WI38 (cell line): ENCODE measurements around the gene PIERCE2.

Experiments
- H3K4me3 ChIP-seq: 2 replicates; pipeline ENCODE4 v1.5.1; 2011; ENCODE audit warnings: low read depth, mild to moderate bottlenecking, control low read depth, low read length
- TF ChIP-seq, protein P1 (sequence below): IDR thresholded peaks from 2 replicates; pipeline ENCODE4 v1.5.1; 2012; ENCODE audit warnings: low read depth, mild to moderate bottlenecking, control low read depth, low read length

Gene PIERCE2, protein sequence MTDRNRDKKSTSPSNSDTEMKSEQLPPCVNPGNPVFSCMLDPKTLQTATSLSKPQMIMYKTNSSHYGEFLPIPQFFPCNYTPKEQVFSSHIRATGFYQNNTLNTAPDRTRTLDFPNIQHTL

DNA sequence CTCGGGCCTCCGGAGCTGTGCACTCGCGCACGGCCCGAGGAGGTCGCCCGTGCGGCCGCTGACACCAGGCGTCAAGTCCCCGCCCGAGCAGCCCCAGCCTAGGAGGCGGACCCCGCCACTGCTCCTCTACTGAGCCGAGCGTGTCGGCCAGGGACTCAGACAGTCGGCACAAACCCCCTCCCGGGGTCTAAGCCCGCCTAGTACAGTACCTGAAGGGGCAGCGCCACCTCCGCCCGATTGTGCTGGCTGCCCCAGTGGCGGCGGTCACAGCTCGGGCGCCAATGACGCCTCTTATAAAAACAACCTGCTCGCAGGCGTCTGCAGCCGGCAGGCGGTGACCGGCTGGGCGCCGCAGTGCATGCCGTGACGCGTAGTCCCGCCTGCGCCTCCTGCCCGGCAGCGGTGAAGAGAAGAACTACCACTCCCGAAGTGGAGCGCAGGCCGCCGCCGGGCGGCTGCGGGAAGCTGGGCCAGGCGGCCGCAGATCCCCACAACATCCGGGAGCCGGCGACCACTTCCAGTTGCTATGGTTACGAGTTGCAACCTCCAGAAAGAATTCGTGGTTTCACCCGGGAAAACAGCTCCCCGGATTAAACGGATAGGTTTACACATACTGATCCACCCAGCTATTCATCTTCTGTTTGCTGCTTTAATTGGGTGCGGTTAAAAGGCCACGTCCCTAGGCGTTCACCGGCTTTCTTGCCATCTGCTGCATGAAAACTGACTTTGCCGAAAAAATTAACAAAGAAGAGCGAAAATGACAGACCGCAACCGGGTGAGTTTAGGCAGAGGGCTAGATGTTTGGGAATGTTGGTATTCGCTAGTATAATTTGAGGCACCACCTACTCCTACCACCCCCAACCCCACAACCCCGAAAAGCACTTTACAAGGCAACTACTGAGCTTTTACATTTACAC, at the start of gene PIERCE2, which contains the start of gene CCPG1:
TSS of gene PIERCE2 (plus strand) at position 484 of the 917 bp plus-strand sequence. CDS start at position 758, 274 bp downstream.
TSS of gene CCPG1 (minus strand) at position 348 of the 917 bp plus-strand sequence. CDS start 18,935 bp downstream, outside the sequence.
- TF ChIP-seq, protein P1, sequence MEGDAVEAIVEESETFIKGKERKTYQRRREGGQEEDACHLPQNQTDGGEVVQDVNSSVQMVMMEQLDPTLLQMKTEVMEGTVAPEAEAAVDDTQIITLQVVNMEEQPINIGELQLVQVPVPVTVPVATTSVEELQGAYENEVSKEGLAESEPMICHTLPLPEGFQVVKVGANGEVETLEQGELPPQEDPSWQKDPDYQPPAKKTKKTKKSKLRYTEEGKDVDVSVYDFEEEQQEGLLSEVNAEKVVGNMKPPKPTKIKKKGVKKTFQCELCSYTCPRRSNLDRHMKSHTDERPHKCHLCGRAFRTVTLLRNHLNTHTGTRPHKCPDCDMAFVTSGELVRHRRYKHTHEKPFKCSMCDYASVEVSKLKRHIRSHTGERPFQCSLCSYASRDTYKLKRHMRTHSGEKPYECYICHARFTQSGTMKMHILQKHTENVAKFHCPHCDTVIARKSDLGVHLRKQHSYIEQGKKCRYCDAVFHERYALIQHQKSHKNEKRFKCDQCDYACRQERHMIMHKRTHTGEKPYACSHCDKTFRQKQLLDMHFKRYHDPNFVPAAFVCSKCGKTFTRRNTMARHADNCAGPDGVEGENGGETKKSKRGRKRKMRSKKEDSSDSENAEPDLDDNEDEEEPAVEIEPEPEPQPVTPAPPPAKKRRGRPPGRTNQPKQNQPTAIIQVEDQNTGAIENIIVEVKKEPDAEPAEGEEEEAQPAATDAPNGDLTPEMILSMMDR = peak; percentile 66
- peak within 1 kb of the TSS; percentile 80 for H3K4me3 ChIP-seq

DNA sequence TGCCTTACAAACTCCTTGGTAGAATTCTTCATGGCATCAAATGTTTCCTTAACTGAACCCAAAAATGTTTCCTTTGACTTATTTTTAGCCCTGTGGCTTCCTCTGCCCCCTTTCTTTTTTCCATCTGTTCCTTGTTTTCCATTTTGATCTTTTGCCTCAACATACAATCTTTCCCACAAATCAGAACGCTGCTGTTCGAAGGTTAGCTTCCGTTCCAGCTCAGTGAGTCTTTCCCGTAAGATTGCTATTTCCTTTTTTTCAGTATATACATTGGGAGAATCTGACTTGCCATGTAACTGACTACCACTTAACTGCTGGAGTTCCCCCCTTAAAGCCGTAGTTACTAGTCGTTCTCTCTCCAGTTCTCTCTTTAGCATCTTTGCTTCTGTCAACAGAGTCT, 48.0 kb upstream of the PIERCE2 start:
- no peak overlapping the region for H3K4me3 ChIP-seq
- TF ChIP-seq, protein P1 = no peak

DNA sequence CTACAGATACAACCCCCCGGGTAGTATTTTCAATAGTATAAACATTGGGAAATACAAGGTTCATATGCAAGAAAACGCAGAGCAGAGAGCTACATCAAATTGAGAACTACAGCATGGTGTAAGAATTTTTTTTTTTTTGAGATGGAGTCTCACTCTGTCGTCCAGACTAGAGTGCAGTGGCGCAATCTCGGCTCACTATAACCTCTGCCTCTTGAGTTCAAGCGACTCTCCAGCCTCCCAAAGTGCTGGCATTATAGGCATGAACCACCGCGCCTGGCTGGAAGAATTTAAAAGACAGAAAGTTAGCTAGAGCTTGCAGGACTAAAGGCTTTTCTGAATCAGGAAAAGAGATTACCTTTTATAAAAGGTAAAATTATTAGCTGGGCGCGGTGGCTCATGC, 47.2 kb upstream of the PIERCE2 start:
- H3K4me3 ChIP-seq = no peak overlapping the region
- TF ChIP-seq, protein P1 = no peak

DNA sequence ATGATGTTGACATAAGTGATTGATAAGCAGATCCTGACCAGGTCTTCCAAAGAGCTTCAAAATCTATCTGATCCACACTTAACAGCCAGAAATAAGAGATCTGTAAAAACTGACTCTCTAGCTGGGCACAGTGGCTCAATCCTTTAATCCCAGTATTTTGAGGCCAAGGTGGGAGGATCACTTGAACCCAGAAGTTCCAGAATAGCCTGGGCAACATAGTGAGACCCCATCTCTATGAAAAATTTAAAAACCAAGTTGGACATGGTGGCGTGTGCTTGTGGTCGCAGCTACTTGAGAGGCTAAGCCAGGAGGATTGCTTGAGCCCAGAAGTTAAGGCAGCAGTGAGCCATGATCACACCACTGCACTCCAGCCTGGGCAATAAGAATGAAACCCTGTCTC, 45.7 kb upstream of the PIERCE2 start:
- no peak overlapping the region for H3K4me3 ChIP-seq
- TF ChIP-seq, protein P1 = no peak

DNA sequence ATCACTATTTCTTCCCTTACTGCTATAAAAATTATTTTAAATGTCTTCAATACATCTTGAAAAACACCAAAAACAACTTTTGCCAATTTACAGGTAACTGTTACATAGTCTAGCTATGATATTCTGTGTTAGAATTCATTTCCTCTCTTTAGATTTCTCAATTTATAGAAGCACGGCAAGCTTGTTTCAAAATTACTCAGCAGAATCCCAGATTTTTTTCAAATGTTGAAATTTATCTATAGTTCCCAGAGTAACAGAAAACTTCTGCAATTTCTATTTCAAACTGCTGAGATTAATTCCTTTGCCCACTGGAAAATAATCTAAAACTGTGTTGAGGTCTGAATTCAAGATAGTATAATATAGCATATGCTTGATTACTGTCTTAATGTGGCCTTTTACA, 41.3 kb upstream of the PIERCE2 start:
- H3K4me3 ChIP-seq = no peak overlapping the region
- TF ChIP-seq, protein P1 = no peak

DNA sequence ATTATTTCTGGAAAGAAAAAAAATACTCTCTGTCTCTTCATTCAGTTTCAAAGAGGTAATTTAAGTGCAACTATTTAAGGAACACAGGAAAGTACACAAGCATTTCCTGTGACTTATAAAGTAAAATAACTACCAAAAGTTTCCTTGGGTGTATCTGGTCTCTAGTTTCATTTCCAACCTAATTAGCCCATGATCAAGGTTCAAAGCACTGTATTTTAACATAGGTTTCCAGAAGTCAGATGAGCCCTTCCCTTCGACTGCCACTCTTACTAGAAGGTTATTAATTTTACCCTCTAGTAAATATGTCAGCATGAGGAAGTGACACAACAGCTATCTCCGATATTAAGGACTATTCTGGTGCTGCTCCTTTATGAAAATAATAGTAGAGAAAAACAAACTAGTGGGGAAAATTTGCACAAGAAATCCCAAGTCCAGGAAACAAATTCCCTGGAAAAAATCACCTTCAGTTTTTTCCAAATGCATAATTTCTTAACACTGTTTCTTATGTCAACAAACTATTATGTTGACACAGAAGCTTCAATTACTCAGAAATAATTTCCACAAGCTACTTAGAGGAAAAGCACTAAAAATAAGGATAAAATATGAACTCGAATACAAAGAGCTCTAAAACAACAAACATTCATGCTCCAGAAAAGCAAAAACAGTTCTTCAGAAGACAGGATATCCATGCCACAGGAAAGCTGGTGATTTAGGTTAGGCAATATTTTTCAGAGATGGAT, 35.4 kb upstream of the PIERCE2 start:
- TF ChIP-seq, protein P1 = no peak
- H3K4me3 ChIP-seq = no peak overlapping the region
